ENCODE data around the gene ZNF366.

Gene ZNF366

GRCh38 chr5:72465066-72465465 lies 42.1 kb downstream of the ZNF366 start:
- TF ChIP-seq CTCF (IDR thresholded peaks at IDR 0.05; ENCODE audit: control insufficient read depth, extremely low read depth, insufficient read depth), result no peak
- DNase-seq (ENCODE audit: low read depth), result no peak
- no peak overlapping the region for H3K4me3 ChIP-seq (ENCODE audit: low read depth, low read length)

DNA sequence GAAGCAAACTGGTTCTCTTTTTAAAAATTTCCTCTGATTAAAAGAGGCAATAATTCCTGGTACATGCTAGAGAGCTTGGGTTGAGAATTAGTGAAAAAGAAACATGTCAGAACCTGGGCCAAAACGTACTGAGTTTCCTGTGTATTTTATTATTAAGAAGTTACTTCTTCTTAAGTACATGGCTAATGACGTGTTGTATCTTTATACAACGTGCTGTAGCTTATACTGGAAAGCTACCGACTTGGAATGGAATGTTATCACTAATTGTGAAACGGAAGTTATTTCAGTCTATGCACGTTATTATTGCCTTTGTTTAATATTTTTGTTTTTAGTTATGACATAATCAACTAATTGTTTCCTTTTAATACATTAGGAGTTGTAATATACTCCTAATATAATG lies 43.1 kb downstream of the ZNF366 start:
- H3K4me3 ChIP-seq (ENCODE audit: low read depth, low read length), result no peak overlapping the region
- DNase-seq (ENCODE audit: low read depth), result no peak
- TF ChIP-seq CTCF (IDR thresholded peaks at IDR 0.05; ENCODE audit: control insufficient read depth, extremely low read depth, insufficient read depth), result no peak

- no peak overlapping the region for H3K4me3 ChIP-seq (ENCODE audit: low read depth, low read length)
- no peak for DNase-seq (ENCODE audit: low read depth)
- no peak for TF ChIP-seq CTCF (IDR thresholded peaks at IDR 0.05; ENCODE audit: control insufficient read depth, extremely low read depth, insufficient read depth)
These were observed 43.7 kb downstream of the ZNF366 start for GRCh38 chr5:72463449-72464052.

GRCh38 chr5:72460413-72460812 lies 46.8 kb downstream of the ZNF366 start:
- no peak for DNase-seq (ENCODE audit: low read depth)
- H3K4me3 ChIP-seq (ENCODE audit: low read depth, low read length), result no peak overlapping the region
- TF ChIP-seq CTCF (IDR thresholded peaks at IDR 0.05; ENCODE audit: control insufficient read depth, extremely low read depth, insufficient read depth), result no peak

DNA sequence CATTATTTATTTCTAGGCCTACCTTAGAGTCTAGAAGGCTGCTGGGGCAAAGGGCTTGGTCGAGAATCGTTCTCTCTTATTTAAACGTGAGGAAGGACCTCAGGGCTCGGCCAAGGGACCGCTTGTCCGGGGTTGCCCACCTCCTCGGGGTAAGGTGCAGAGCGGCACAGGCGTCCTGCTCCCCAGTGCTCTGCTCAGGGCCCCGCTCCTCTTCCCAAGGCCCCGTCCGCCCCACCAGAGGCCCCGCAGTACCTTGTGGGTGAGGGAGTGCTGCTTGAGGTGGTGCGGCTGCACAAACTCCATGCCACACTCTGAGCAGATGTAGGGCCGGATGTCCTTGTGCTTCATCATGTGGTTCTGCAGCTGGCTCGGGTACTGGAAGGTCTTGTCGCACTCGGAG lies 47.3 kb downstream of the ZNF366 start:
- no peak for TF ChIP-seq CTCF (IDR thresholded peaks at IDR 0.05; ENCODE audit: control insufficient read depth, extremely low read depth, insufficient read depth)

DNA sequence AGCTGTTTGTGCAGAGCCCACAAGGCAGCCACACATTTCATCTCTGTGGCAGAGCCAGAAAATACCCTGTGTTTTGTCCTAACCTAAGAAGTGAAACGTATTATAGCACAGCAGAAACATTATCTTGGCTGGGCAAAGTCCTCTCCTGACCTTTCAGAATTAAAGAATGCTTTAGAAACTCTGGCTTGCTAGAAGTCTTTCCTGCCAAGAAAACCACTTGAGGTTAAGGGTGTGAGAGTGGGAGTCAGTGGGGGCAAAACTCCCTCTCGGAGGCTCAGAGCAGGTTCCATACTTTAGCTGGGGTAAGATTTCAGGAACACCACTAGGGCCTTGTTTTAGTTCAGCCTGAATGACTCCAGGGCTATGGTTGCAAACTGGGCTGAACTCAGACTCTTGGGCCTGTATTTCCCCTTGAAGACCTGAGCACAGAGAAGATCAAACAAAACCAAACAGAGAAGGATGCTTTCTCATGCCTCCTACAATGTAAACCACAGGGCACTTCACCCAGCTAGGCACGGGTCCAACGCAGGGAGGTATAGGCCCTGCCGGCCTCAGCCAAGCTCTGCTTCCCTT lies 48.0 kb downstream of the ZNF366 start:
- no peak for DNase-seq (ENCODE audit: low read depth)

More for the DNA sequence above, 47.3 kb downstream of the ZNF366 start:
- H3K4me3 ChIP-seq (ENCODE audit: low read depth, low read length), result no peak overlapping the region
- no peak for DNase-seq (ENCODE audit: low read depth)

More for the DNA sequence above, 48.0 kb downstream of the ZNF366 start:
- TF ChIP-seq CTCF (IDR thresholded peaks at IDR 0.05; ENCODE audit: control insufficient read depth, extremely low read depth, insufficient read depth), result no peak
- H3K4me3 ChIP-seq (ENCODE audit: low read depth, low read length), result no peak overlapping the region

Data from LNCaP clone FGC (cell line).